H4 (cell line): ENCODE measurements around the gene KRT35. TPM values are rescaled to one million over a fixed set of nuclear protein-coding genes. Genes with fewer than 3 reads are reported as not detected.

ENCODE experiments used
- total RNA-seq: library from RNA; depleted of rRNA; stranded (reverse); fragments of >200 nt; shearing (Covaris generic); gene quantifications from 2 replicates; pipeline ENCODE4 v1.2.3, GENCODE V29; 2014; rRNA removed

Gene KRT35
- total RNA-seq, 1 experiment from 2014 or later = not detected

Other genes starting within 250 kb of the KRT35 start
- not detected in 2 replicates for gene KRTAP9-3, start 248.7 kb downstream of the KRT35 start, total RNA-seq
- not detected in 2 replicates for gene KRTAP9-8, start 243.2 kb downstream of the KRT35 start, total RNA-seq
- not detected in 2 replicates for gene KRTAP9-4, start 231.5 kb downstream of the KRT35 start, total RNA-seq
- not detected in 2 replicates for gene KRTAP9-9, start 225.8 kb downstream of the KRT35 start, total RNA-seq
- not detected in 2 replicates for gene KRTAP9-6, start 215.8 kb downstream of the KRT35 start, total RNA-seq
- not detected in 2 replicates for gene KRTAP9-7, start 205.5 kb downstream of the KRT35 start, total RNA-seq
- not detected in 2 replicates for gene KRTAP29-1, start 178.3 kb downstream of the KRT35 start, total RNA-seq
- gene KRTAP16-1, start 171.8 kb downstream of the KRT35 start, total RNA-seq = not detected in 2 replicates
- not detected in 2 replicates for gene KRTAP17-1, start 165.4 kb downstream of the KRT35 start, total RNA-seq
- not detected in 2 replicates for gene KRT33A, start 130.3 kb downstream of the KRT35 start, total RNA-seq
- not detected in 2 replicates for gene KRT33B, start 111.3 kb downstream of the KRT35 start, total RNA-seq
- gene KRT34, start 98.8 kb downstream of the KRT35 start, total RNA-seq = 0.12 and 0.21 TPM in 2 replicates
- not detected in 2 replicates for gene KRT31, start 83.5 kb downstream of the KRT35 start, total RNA-seq
- not detected in 2 replicates for gene KRT37, start 56.6 kb downstream of the KRT35 start, total RNA-seq
- gene KRT38, start 40.2 kb downstream of the KRT35 start, total RNA-seq = not detected in 2 replicates
- gene KRT32, start 13.8 kb downstream of the KRT35 start, total RNA-seq = not detected in 2 replicates
- gene KRT36, start 8.8 kb upstream of the KRT35 start, total RNA-seq = not detected in 2 replicates
- not detected in 2 replicates for gene KRT13, start 24.5 kb upstream of the KRT35 start, total RNA-seq
- gene KRT15, start 37.7 kb upstream of the KRT35 start, total RNA-seq = 0.35 and 1.5 TPM in 2 replicates
- gene KRT19, start 47.2 kb upstream of the KRT35 start, total RNA-seq = 0.17 TPM in 1 of 2 replicates, not detected in the other
- not detected in 2 replicates for gene KRT9, start 90.9 kb upstream of the KRT35 start, total RNA-seq
- gene KRT14, start 105.7 kb upstream of the KRT35 start, total RNA-seq = not detected in 2 replicates
- 2.5 and 3.2 TPM in 2 replicates for gene KRT16, start 131.6 kb upstream of the KRT35 start, total RNA-seq
- 81.4 and 83.8 TPM in 2 replicates for gene KRT17, start 143.4 kb upstream of the KRT35 start, total RNA-seq
- 86.6 and 90.0 TPM in 2 replicates for gene EIF1, start 207.7 kb upstream of the KRT35 start, total RNA-seq
- not detected in 2 replicates for gene GAST, start 231.2 kb upstream of the KRT35 start, total RNA-seq